GM19463 (cell line): Measurements from ENCODE around the gene IFNA6.

Source experiments
- ATAC-seq: cut with Tn5 transposase; IDR thresholded peaks from one replicate; pipeline ENCODE4 v1.9.1; 2021; ENCODE audit warnings: mild to moderate bottlenecking, moderate library complexity; ENCODE audit not compliant: unreplicated experiment

IFNA6 gene

GRCh38 chr9:21331676-21332402 is 18.8 kb downstream of the IFNA6 start:
- ATAC-seq, result no peak

GRCh38 chr9:21326526-21327139 is 24.1 kb downstream of the IFNA6 start:
- peak; percentile 80 for ATAC-seq

- ATAC-seq, result no peak
Observed at GRCh38 chr9:21324047-21324446, 26.6 kb downstream of the IFNA6 start.

GRCh38 chr9:21322911-21323461 is 27.7 kb downstream of the IFNA6 start:
- no peak for ATAC-seq

GRCh38 chr9:21320465-21320864 is 30.2 kb downstream of the IFNA6 start:
- ATAC-seq, result no peak

GRCh38 chr9:21317956-21318923 is 32.4 kb downstream of the IFNA6 start:
- ATAC-seq, result no peak

GRCh38 chr9:21316860-21317259 is 33.8 kb downstream of the IFNA6 start:
- ATAC-seq, result no peak

- ATAC-seq, result no peak
Observed at GRCh38 chr9:21316032-21316842, 34.5 kb downstream of the IFNA6 start.

- no peak for ATAC-seq
Observed at GRCh38 chr9:21314152-21314551, 36.5 kb downstream of the IFNA6 start.

GRCh38 chr9:21311889-21312288 is 38.8 kb downstream of the IFNA6 start:
- ATAC-seq, result no peak

- no peak for ATAC-seq
Observed at GRCh38 chr9:21305213-21305612, 45.5 kb downstream of the IFNA6 start, which contains the start of gene IFNA5. Gene IFNA5, minus strand, starts transcription at chr9:21305313. Its CDS starts 57 bp downstream, at chr9:21305256.
